B cell (primary cell): Measurements from ENCODE around the gene PLXNA3.
"Not testable (repeated sequence)": the region's sequence is repeated elsewhere in the genome, so short reads cannot be mapped to it uniquely, and the experiment has no call there.

Experiments
- EZH2 ChIP-seq: IDR thresholded peaks from 2 replicates; pipeline ENCODE4 v1.6.1; 2012; ENCODE audit warnings: borderline replicate concordance, low read depth, mild to moderate bottlenecking, moderate library complexity, low read length; ENCODE audit not compliant: insufficient read depth, poor library complexity, severe bottlenecking
- TF ChIP-seq, protein P1 (sequence below): fragments of 200-600 bp; IDR thresholded peaks from one replicate; pipeline ENCODE4 v1.8.0; 2022; ENCODE audit warnings: antibody characterized with exemption, mild to moderate bottlenecking

DNA sequence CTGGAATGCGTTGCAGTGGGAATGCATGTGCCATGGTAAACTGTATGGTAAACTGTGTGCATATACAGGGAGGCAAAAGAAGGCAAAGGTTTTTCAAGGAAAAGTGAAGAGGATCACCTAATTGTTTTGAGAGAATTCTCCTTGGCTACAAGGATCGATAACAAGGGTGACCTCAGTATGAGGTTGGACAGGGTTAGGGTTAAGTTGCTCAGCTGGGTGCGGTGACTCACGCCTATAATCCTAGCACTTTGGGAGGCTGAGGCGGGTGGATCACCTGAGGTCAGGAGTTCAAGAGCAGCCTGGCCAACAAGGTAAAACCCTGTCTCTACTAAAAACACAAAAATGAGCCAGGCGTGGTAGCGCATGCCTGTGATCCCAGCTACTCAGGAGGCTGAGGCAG lies 43.3 kb downstream of the PLXNA3 start:
- TF ChIP-seq, protein P1, sequence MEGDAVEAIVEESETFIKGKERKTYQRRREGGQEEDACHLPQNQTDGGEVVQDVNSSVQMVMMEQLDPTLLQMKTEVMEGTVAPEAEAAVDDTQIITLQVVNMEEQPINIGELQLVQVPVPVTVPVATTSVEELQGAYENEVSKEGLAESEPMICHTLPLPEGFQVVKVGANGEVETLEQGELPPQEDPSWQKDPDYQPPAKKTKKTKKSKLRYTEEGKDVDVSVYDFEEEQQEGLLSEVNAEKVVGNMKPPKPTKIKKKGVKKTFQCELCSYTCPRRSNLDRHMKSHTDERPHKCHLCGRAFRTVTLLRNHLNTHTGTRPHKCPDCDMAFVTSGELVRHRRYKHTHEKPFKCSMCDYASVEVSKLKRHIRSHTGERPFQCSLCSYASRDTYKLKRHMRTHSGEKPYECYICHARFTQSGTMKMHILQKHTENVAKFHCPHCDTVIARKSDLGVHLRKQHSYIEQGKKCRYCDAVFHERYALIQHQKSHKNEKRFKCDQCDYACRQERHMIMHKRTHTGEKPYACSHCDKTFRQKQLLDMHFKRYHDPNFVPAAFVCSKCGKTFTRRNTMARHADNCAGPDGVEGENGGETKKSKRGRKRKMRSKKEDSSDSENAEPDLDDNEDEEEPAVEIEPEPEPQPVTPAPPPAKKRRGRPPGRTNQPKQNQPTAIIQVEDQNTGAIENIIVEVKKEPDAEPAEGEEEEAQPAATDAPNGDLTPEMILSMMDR: not testable (repeated sequence)
- not testable (repeated sequence) for TF ChIP-seq EZH2
